Loucy (cell line): ENCODE measurements around the gene FNTB.
A peak's percentile ranks its signal among the peaks of the same experiment; 100 is the strongest.

Source experiments
- H2AFZ ChIP-seq: fragments of 200-600 bp; sonication (generic); 2 replicates; pipeline ENCODE4 v1.6.0; 2016; ENCODE audit warnings: antibody characterized with exemption, mild to moderate bottlenecking, low read length, moderate library complexity
- H3F3A ChIP-seq: fragments of 200-600 bp; 2 replicates; pipeline ENCODE4 v1.6.0; 2016; ENCODE audit warnings: antibody characterized with exemption, low read depth, mild to moderate bottlenecking
- H3K27me3 ChIP-seq: fragments of 200-600 bp; sonication (generic); 2 replicates; pipeline ENCODE4 v1.6.1; 2014; ENCODE audit warnings: low read length, mild to moderate bottlenecking; ENCODE audit not compliant: insufficient read depth, poor library complexity, severe bottlenecking
- H3K36me3 ChIP-seq: fragments of 200-600 bp; sonication (generic); 2 replicates; pipeline ENCODE4 v1.6.1; 2016; ENCODE audit warnings: low read length; ENCODE audit not compliant: insufficient read depth
- H3K4me1 ChIP-seq: fragments of 200-600 bp; sonication (generic); 2 replicates; pipeline ENCODE4 v1.5.1; 2014; ENCODE audit warnings: low read length, mild to moderate bottlenecking; ENCODE audit not compliant: insufficient read depth, poor library complexity, severe bottlenecking
- H3K4me2 ChIP-seq: fragments of 200-600 bp; sonication (generic); 2 replicates; pipeline ENCODE4 v1.6.0; 2014; ENCODE audit warnings: antibody characterized with exemption, low read length, low read depth, mild to moderate bottlenecking; ENCODE audit not compliant: poor library complexity, severe bottlenecking
- H3K4me3 ChIP-seq: fragments of 200-600 bp; sonication (generic); 2 replicates; pipeline ENCODE4 v1.5.1; 2014; ENCODE audit warnings: low read length, mild to moderate bottlenecking, mixed read lengths; ENCODE audit not compliant: poor library complexity, severe bottlenecking
- H3K79me2 ChIP-seq: fragments of 200-600 bp; sonication (generic); 2 replicates; pipeline ENCODE4 v1.6.1; 2014; ENCODE audit warnings: low read length; ENCODE audit not compliant: insufficient read depth
- H3K9ac ChIP-seq: fragments of 200-600 bp; sonication (generic); 2 replicates; pipeline ENCODE4 v1.6.0; 2014; ENCODE audit warnings: mild to moderate bottlenecking, low read depth, low read length, moderate library complexity; ENCODE audit not compliant: poor library complexity, severe bottlenecking
- H3K9me2 ChIP-seq: fragments of 200-600 bp; sonication (generic); replicated peaks from 2 replicates; pipeline ENCODE4 v1.6.1; 2016; ENCODE audit warnings: low read depth, low read length, mixed read lengths
- H3K9me3 ChIP-seq: fragments of 200-600 bp; sonication (generic); 2 replicates; pipeline ENCODE4 v1.6.1; 2014; ENCODE audit warnings: mild to moderate bottlenecking, antibody characterized with exemption, low read length, low read depth; ENCODE audit not compliant: insufficient read depth
- H4K20me1 ChIP-seq: fragments of 200-600 bp; sonication (generic); 2 replicates; pipeline ENCODE4 v1.6.0; 2014; ENCODE audit warnings: antibody characterized with exemption, low read length, mild to moderate bottlenecking; ENCODE audit not compliant: insufficient read depth, poor library complexity, severe bottlenecking
- EZH2phosphoT487 ChIP-seq: fragments of 200-600 bp; IDR thresholded peaks from 2 replicates; pipeline ENCODE4 v1.6.1; 2018; ENCODE audit warnings: antibody characterized with exemption, mild to moderate bottlenecking, moderate library complexity, borderline replicate concordance
- TF ChIP-seq, protein P1 (sequence below): fragments of 200-600 bp; sonication (generic); conservative IDR thresholded peaks from 2 replicates; pipeline ENCODE4 v1.5.1; 2014; ENCODE audit warnings: mild to moderate bottlenecking, antibody characterized with exemption, low read length

FNTB gene

DNA sequence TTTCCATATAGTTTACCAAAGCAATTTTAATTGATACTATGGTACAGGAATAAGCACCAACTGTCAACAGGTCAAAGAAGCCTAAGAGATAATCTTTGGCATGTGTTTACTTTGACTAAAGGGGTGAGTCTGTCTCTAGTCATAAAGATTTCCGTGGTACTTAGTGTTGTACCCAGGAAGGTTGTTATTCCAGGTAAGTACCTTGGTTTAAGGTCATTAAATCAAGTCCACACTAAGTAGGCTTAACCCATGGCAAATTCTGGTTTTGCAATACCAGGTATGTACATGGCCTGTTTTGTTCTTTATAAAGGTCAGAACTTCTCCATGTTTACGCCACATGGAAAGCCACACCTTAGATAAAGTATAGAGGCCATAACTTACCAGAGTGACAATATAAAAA, 105.7 kb downstream of the FNTB start:
- Histone ChIP-seq H3K4me1 (peaks cover 27% of the 10 kb centered on the region), H3K4me2 (no peak overlapping the region), H3K9ac (no peak overlapping the region), H3K27me3 (no peaks in the 10 kb centered on the region), H4K20me1 (peaks cover 52% of the 10 kb centered on the region), H3K9me3 (peaks cover 4% of the 10 kb centered on the region; the same call in 1 of the 2 replicates), H3K9me2 (no peaks in the 10 kb centered on the region), H3K36me3 (peaks cover 79% of the 10 kb centered on the region), H3K4me3 (no peak overlapping the region), H3F3A (no peaks in the 10 kb centered on the region), H2AFZ (no peak overlapping the region), H3K79me2 (peaks cover 81% of the 10 kb centered on the region)
- TF ChIP-seq EZH2phosphoT487 = no peak
- TF ChIP-seq, protein P1, sequence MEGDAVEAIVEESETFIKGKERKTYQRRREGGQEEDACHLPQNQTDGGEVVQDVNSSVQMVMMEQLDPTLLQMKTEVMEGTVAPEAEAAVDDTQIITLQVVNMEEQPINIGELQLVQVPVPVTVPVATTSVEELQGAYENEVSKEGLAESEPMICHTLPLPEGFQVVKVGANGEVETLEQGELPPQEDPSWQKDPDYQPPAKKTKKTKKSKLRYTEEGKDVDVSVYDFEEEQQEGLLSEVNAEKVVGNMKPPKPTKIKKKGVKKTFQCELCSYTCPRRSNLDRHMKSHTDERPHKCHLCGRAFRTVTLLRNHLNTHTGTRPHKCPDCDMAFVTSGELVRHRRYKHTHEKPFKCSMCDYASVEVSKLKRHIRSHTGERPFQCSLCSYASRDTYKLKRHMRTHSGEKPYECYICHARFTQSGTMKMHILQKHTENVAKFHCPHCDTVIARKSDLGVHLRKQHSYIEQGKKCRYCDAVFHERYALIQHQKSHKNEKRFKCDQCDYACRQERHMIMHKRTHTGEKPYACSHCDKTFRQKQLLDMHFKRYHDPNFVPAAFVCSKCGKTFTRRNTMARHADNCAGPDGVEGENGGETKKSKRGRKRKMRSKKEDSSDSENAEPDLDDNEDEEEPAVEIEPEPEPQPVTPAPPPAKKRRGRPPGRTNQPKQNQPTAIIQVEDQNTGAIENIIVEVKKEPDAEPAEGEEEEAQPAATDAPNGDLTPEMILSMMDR = no peak

GRCh38 chr14:65095633-65096205, 109.0 kb downstream of the FNTB start:
- H3K4me3 ChIP-seq = peak overlapping the region; percentile 17
- H3K27me3 ChIP-seq = no peaks in the 10 kb centered on the region
- peaks cover 72% of the 10 kb centered on the region for H4K20me1 ChIP-seq
- peak overlapping the region; percentile 77 for H3K4me2 ChIP-seq
- H2AFZ ChIP-seq = no peak overlapping the region
- peaks cover 50% of the 10 kb centered on the region for H3K4me1 ChIP-seq
- peaks cover 46% of the 10 kb centered on the region for H3K36me3 ChIP-seq
- no peak overlapping the region for H3K9ac ChIP-seq
- no peak for TF ChIP-seq EZH2phosphoT487
- TF ChIP-seq, protein P1 = no peak
- no peaks in the 10 kb centered on the region for H3F3A ChIP-seq
- H3K79me2 ChIP-seq = peaks cover 92% of the 10 kb centered on the region
- H3K9me3 ChIP-seq = no peaks in the 10 kb centered on the region
- H3K9me2 ChIP-seq = no peaks in the 10 kb centered on the region

GRCh38 chr14:65096323-65097089, 109.8 kb downstream of the FNTB start:
- TF ChIP-seq, protein P1 = no peak
- no peak for TF ChIP-seq EZH2phosphoT487
- H3K4me1 ChIP-seq = peaks cover 56% of the 10 kb centered on the region
- no peaks in the 10 kb centered on the region for H3K9me2 ChIP-seq
- peak overlapping the region; percentile 77 for H3K4me2 ChIP-seq
- no peak overlapping the region for H3K9ac ChIP-seq
- no peaks in the 10 kb centered on the region for H3F3A ChIP-seq
- no peak overlapping the region for H2AFZ ChIP-seq
- H3K4me3 ChIP-seq = peak overlapping the region; percentile 17
- H3K36me3 ChIP-seq = peaks cover 39% of the 10 kb centered on the region
- peaks cover 73% of the 10 kb centered on the region for H4K20me1 ChIP-seq
- H3K27me3 ChIP-seq = no peaks in the 10 kb centered on the region
- H3K79me2 ChIP-seq = peaks cover 93% of the 10 kb centered on the region
- no peaks in the 10 kb centered on the region for H3K9me3 ChIP-seq
